ENCODE results near the gene HMGA1.

The HMGA1 gene

GRCh38 chr6:34218691-34219090 lies 18.0 kb upstream of the HMGA1 start:
- POLR2A ChIA-PET, result no interaction called here
- CTCF ChIA-PET, result interaction anchor here (0.9 to 1.6 kb wide), 2 partner anchors 10 to 55 kb away, joined by 3 read pairs; no protein-coding TSS in a partner anchor
- DNase-seq (ENCODE audit: extremely low spot score), result no peak
- TF ChIP-seq CTCF (IDR thresholded peaks at IDR 0.05; ENCODE audit: control extremely low read depth, extremely low read depth, low read depth, missing control alignments), result no peak

DNA sequence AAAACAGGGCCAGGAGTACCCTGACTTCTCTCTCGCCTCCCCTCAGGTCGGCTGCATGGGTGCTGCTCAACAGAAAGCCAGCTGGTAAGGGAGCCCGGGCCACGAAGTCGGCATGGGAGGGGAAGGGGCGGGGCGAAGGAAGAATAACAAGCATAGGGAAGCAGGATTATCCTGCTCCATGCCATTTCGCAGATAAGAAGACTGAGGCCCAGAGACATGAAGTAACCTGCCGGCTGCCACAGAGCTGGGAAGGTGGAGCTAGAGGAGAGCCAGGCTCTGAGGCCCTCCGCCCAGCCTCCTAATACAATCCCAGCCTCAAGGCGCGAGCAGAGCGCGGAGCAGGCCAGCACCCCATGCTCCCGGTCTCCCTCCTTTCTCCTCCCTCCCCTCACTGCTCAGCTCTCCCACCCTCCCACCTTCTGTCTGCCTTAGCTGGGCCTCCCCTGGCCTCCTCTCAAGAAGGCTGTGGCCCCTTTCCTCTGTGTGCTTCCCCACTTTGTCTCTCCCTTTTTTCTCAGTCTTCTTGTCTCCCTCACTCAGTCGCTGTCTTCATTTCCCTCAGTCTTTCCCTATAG lies 13.2 kb upstream of the HMGA1 start:
- POLR2A ChIA-PET, result interaction anchor here (0.5 to 2.4 kb wide), 5 partner anchors 10 to 434 kb away, joined by 3 to 27 read pairs (median 4); partner anchors contain the start of genes HMGA1 and RPS10
- CTCF ChIA-PET, result interaction anchor here (1.1 to 2.4 kb wide), 4 partner anchors 26 to 386 kb away, joined by 3 to 12 read pairs (median 4); partner anchors contain the start of gene SMIM29
- no peak for DNase-seq (ENCODE audit: extremely low spot score)
- TF ChIP-seq CTCF (IDR thresholded peaks at IDR 0.05; ENCODE audit: control extremely low read depth, extremely low read depth, low read depth, missing control alignments), result no peak

GRCh38 chr6:34223956-34224940 lies 12.4 kb upstream of the HMGA1 start:
- ChIA-PET POLR2A (interaction anchor here (0.5 to 2.4 kb wide), 5 partner anchors 9 to 434 kb away, joined by 3 to 27 read pairs (median 4); partner anchors contain the start of genes HMGA1 and RPS10), CTCF (interaction anchor here (0.8 to 2.4 kb wide), 5 partner anchors 25 to 385 kb away, joined by 3 to 12 read pairs (median 3); partner anchors contain the start of gene SMIM29)
- TF ChIP-seq CTCF (IDR thresholded peaks at IDR 0.05; ENCODE audit: control extremely low read depth, extremely low read depth, low read depth, missing control alignments), result no peak

DNA sequence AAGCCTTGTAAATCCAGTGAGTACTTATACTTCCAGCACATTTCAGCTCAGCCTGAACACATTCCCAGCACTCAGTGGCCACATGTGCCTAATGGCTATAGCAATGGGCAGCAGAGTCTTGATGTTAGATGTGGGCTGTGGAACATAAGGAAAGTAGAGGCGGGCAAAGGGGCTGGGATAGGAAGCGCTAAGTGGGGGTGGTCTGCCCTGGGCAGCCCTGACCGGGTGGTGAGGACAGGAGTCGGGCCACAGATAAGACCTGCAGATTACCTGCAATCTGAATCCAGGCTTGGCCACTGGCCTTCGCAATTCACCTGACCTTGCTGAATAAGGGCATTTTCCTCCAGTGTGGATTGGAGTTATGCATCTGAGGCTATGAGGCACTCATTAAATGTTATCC lies 11.1 kb upstream of the HMGA1 start:
- TF ChIP-seq CTCF (IDR thresholded peaks at IDR 0.05; ENCODE audit: control extremely low read depth, extremely low read depth, low read depth, missing control alignments), result no peak
- DNase-seq (ENCODE audit: extremely low spot score), result no peak
- ChIA-PET POLR2A (no interaction called here), CTCF (interaction anchor here (1.4 kb wide), 1 partner anchor 11 kb away, joined by 4 read pairs; the partner anchor contains the start of gene HMGA1)

More at GRCh38 chr6:34223956-34224940, 12.4 kb upstream of the HMGA1 start:
- peak; percentile 96 for DNase-seq (ENCODE audit: extremely low spot score)

- POLR2A ChIA-PET, result interaction anchor here (2.3 kb wide), 1 partner anchor 10 kb away, joined by 18 read pairs; the partner anchor contains the start of gene HMGA1
- CTCF ChIA-PET, result interaction anchor here (1.4 to 2.1 kb wide), 2 partner anchors 11 to 24 kb away, joined by 4 to 8 read pairs; partner anchors contain the start of gene HMGA1
- TF ChIP-seq CTCF (IDR thresholded peaks at IDR 0.05; ENCODE audit: control extremely low read depth, extremely low read depth, low read depth, missing control alignments), result no peak
- no peak for DNase-seq (ENCODE audit: extremely low spot score)
Measured at GRCh38 chr6:34226066-34226465, 10.6 kb upstream of the HMGA1 start.

All from GM10248 (cell line).